Activated CD4-positive, alpha-beta T cell treated with anti-CD3 and anti-CD28 coated beads, Interleukin-2, amount 50 U/mL, for 16 hours (primary cell): ENCODE measurements around the gene CFAP410.

Experiments
- DNase-seq: peaks from one replicate; pipeline ENCODE4 v3.0.0-alpha.2; 2020

Gene CFAP410

DNA sequence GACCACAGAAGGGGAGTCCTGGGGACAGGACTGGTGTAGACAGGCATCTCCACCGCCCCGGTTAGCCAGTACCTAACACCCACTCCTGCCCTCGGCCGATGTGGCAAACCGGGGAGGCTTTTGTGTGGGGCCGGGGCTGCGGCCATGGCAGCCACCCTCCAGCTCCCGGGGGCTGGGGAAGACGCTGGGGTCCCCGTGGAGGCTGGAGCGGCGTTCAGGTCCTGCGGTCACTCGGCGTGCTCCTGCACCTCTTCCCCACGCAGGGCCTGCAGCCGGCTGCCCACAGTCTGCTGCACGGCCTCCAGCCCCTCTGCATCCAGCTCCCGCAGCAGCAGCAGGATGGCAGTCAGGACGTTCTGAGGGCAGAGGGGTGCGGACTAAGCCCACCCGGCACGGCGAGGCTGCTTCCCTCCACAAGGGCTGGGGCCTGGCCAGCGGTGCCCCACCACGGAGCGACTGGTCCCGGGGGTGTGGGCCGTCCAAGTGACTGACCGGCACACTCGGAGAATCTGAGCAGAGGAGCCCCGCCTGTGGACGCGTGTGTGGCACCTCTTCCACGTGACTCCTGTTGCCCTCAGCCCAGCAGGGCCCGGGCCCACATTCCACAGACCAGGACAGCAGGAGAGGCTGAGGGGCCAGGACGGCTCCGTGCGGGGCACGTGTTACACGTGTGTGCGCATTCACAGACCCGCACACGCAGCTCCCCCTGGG lies 9.1 kb downstream of the CFAP410 start:
- DNase-seq = no peak

DNA sequence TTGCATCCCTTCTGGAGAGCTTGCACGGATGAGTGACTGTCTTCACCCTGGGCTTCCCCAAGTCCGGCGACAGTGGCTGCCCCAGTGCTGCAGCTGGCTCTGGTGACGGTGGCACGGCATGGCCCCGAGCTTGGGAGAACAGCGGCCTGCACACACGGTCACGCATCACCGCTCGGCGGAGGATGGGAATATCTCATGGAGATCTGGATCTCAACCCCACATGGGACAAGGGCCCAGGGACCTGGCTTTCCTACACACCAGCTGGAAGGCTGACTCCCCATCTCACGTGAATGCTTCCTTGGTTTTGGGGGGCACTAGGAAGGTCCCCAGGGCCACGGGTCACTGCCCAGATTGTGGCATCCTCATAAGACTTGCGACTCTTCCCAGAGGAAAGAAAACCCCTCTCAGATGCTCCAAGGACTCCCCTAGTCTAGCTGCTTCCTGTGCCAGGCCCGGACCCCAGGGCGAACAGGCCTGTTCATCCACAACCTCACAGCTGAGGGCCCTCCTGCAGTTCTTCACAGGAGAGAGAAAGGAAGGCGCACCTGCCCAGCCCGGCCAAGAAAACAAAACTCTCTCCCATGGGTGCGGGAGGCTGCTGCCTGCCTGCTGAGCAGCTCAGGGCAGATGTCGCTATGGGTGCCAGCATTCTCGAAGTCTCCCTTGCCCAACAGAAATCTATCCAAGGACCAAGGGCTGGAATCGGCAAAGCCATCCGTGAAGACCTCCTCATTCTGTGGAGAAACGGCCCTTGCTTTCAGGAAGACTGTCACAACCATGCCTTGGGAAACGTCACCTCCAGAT lies 9.9 kb downstream of the CFAP410 start:
- DNase-seq = no peak

GRCh38 chr21:44328242-44328895 lies 10.8 kb downstream of the CFAP410 start:
- no peak for DNase-seq

- DNase-seq = no peak
Measured at GRCh38 chr21:44327603-44327974, 11.6 kb downstream of the CFAP410 start.

GRCh38 chr21:44326716-44327602 lies 12.2 kb downstream of the CFAP410 start:
- no peak for DNase-seq

DNA sequence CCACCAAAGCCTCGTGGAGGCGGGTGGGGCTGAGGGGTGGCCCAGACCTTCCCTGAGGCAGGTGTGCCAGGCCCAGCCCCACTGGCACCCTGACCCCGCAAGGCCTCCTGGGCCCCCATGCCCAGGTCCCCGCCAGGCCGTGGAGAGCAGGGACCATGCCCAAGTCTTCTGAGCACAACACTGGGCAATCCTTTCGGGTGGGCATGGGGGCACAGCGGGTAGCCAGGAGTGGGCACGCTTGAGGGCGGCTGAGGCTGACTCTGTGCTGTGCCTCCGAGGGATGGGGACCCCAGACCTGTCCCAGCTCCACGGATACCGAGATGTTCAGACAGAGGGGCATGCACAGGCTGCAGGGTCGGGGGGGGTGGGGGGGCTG lies 12.9 kb downstream of the CFAP410 start:
- DNase-seq = no peak

GRCh38 chr21:44325386-44326271 lies 13.6 kb downstream of the CFAP410 start:
- DNase-seq = no peak

DNA sequence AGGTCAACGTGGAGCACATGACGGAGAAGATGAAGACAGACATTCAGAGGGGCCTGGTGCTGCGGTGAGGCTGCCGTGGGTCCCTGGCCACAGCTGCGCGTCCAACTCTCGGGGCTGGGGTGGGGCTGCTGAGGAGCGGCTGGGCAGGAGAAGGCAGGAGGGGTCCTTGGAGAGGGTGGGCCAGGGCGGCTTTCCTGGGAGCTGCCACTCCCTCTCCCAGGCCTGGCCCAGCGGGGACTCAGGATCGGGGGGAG lies 14.4 kb downstream of the CFAP410 start:
- DNase-seq = no peak

- DNase-seq = no peak
Measured at GRCh38 chr21:44324106-44324853, 14.9 kb downstream of the CFAP410 start.

- DNase-seq = no peak
Measured at GRCh38 chr21:44323591-44323990, 15.6 kb downstream of the CFAP410 start.

DNA sequence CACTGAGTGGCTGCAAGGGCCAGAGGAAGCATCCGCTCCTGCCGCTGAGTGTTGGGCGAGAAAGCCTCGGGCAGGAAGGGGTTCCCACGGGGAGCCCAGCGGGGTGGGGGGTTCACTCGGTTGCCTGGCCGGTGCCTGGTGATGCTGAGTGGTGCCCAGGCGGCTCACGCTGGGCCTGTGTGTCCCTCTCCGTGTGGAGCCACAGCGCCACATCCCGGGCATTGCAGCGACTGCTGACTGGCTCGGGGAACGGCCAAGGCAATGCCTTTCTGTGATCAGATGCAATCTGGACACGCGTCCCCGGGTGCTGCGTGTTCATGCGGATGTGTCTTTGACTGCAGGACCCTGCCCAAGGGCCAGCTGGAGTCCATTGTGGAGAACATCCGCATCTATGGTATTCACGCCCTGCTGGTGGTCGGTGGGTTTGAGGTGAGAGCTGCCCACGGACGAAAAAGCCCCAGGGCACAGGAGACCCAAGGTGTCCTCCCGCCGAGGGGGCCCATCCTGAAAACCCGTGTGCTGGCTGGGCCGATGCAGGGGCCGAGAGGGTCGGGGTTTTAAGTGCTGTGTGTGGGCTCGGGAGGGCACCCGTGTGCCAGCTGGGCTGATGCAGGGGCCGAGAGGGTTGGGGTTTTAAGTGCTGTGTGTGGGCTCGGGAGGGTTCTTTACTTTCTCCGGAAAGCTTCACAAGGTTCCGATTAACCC lies 16.4 kb downstream of the CFAP410 start:
- no peak for DNase-seq

GRCh38 chr21:44321846-44322450 lies 17.2 kb downstream of the CFAP410 start:
- no peak for DNase-seq

GRCh38 chr21:44320847-44321246 lies 18.3 kb downstream of the CFAP410 start:
- DNase-seq = no peak

GRCh38 chr21:44319407-44320065 lies 19.7 kb downstream of the CFAP410 start:
- DNase-seq = no peak

GRCh38 chr21:44318489-44319285 lies 20.5 kb downstream of the CFAP410 start:
- DNase-seq = no peak

DNA sequence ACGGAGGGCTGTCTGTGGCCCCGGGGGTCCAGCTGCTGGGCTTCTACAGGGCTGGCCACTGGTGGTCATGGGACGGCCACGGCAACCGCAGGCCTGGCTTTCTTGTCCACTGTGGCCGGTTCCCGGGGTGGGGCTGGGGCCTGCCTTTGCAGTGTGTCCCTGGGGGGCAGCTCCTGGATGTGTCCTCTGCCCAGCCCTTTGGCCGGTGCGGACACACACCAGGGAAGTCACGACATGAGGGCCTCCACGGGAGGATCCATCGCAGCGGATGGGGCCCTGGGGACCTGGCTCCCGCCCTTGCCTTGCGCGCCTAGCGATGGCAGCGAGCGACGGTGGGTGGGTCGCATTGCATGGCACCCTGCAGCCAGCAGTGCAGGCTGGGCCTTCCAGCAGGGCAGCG lies 21.3 kb downstream of the CFAP410 start:
- DNase-seq = no peak

DNA sequence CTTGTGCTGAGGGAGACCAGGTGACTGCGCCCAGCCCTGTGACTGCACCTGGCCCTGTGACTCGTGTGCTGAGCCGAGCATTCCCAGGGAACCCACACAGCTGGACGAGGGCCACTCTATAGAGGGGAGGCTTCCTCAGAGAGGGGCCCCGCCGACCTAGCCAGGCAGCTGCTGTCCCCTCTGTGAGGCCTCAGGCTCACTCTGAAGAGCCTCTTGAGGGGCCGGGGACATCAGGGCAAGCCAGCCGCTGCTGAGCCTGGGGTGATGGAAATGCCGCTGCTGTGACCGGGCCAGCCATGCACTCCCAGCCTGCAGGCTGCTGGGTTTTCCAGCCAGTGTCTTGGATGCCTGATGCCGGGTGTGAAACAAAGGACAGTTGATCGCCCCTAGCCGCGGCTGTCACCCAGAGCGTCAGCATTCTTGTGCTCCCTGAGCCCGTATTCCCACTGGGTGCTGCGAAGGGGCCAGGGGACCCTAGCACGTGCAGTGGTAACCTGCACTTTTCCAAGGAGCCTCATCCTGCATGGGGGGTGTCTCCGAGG lies 21.9 kb downstream of the CFAP410 start:
- DNase-seq = no peak

DNA sequence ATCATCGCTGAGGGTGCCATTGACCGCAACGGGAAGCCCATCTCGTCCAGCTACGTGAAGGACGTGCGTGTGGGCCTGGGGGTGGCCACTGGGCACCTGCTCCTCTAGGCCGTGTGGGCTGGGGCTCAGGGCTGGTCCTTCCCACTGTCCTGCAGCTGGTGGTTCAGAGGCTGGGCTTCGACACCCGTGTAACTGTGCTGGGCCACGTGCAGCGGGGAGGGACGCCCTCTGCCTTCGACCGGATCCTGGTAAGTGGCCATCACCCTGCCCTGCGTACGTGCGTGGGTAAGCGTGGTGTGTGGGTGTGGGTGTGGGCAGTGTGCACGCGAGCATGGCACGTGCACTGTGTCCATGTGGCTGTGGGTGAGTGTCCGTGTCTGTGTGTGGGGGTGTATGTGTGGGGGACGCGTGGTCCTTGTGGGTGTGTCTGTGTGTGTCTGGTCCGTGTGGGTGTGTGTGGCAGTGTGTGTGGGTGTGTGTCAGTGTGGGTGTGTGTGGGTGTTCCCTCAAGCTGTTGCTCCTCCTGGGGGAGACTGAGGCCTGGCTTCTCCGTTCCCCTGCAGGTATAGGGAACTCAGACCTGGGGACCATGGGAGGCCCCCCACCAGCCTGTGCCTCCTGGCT lies 22.8 kb downstream of the CFAP410 start:
- DNase-seq = no peak
